ENCODE measurements around the gene PDGFC.

DNA sequence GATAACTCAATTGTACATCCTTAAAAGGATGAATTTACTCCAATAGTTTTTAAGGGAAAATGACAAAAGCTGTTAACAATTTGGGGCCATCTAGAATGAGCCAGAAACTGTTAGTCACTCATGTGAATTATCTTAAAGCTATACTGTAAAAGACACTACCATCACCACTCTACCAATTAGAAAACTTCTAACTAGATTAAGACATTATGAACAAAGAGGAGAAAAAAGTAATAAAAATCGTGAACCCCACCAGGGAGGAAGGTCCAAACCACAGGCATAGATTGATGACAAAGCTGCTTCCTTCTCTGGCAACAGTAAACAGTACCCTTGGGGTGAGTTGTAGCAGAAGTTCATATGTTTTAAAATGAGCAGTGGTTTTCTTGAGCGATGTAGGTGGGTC, 106.1 kb downstream of the PDGFC start:
- TF ChIP-seq EZH2 (optimal IDR thresholded peaks at IDR 0.05; ENCODE audit: low read depth, low read length) (no peak), CTCF (IDR thresholded peaks at IDR 0.05; ENCODE audit: low read length) (no peak)

Measured in MM.1S (cell line).